Thyroid gland (tissue), 4 donors: ENCODE data around the gene TJP1.

Source experiments
- CTCF ChIP-seq, 6 experiments: fragments of 200-600 bp in 3 of 6; fragments of 450-650 bp in 3 of 6; sonication (generic) in 3 of 6; IDR thresholded peaks; one replicate each; pipeline ENCODE4 v1.5.1; 2016 to 2019; ENCODE audit warnings: antibody characterized with exemption in 6 of 6, mild to moderate bottlenecking in 2 of 6, inconsistent platforms in 1 of 6, moderate library complexity in 1 of 6
- POLR2A ChIP-seq, 2 donors: fragments of 450-650 bp; IDR thresholded peaks; one replicate each; pipeline ENCODE4 v1.6.1; 2017; ENCODE audit warnings: antibody characterized with exemption in 2 of 2, mild to moderate bottlenecking in 2 of 2, moderate library complexity in 1 of 2

GRCh38 chr15:29727871-29728270 lies 94.4 kb downstream of the TJP1 start:
- TF ChIP-seq CTCF (IDR thresholded peaks at IDR 0.05) (no peak), POLR2A (IDR thresholded peaks at IDR 0.05) (no peak)
